ENCODE data around the gene LGALS3BP.

GRCh38 chr17:78925234-78925633, 54.5 kb downstream of the LGALS3BP start, which contains the start of gene TIMP2:
- TF ChIP-seq CTCF (optimal IDR thresholded peaks at IDR 0.05 in 1 of 3, IDR thresholded peaks at IDR 0.05 in 1 of 3, conservative IDR thresholded peaks at IDR 0.05 in 1 of 3; ENCODE audit: extremely low read depth in 1 of 3, insufficient read depth in 2 of 3, low read length in 3 of 3), result peak in 2 of 3 experiments; percentile 15 to 33
- no peak for TF ChIP-seq EZH2 (IDR thresholded peaks at IDR 0.05; ENCODE audit: low read length)
